H54 (cell line): ENCODE results near the gene COX10.

ENCODE experiments used
- DNase-seq: peaks from one replicate; pipeline ENCODE4 v3.0.0; 2011; ENCODE audit warnings: low spot score, mixed read lengths; ENCODE audit not compliant: insufficient read length
- FAIRE-seq: peaks from 3 replicates; lab custom pipeline; 2011; peaks lifted over from hg19 to GRCh38; lab: Jason Lieb, UNC
- POLR2A ChIP-seq: IDR thresholded peaks from 2 replicates; pipeline ENCODE4 v1.6.1; 2011; ENCODE audit warnings: low read depth, mild to moderate bottlenecking, low read length

COX10 gene

GRCh38 chr17:14245002-14245401 is 175.7 kb downstream of the COX10 start:
- FAIRE-seq (no peak), DNase-seq (no peak)
- TF ChIP-seq POLR2A, result no peak

- DNase-seq (no peak), FAIRE-seq (no peak)
- no peak for TF ChIP-seq POLR2A
Measured at GRCh38 chr17:14245629-14246028, 176.3 kb downstream of the COX10 start.
